Measurements from ENCODE around the gene ARHGEF10L.

DNA sequence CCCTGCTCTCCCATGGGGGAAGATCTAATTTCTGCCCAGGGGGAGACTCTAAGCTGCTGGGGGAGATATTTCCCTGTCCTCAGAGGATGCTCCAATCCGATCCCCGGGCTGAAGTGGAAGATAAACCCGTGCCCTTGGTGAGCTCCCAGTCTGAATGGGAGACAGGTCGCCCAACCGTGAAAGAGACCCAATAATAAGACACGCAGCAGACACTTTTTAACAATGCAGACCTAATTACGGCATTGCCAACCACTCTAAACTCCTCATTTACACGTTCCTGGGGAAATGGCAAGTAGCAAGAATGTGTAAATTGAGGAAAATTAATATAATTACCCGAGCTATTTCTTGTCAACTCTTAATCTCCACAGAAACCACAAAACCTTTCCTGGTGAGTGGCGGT is 166.9 kb downstream of the ARHGEF10L start:
- no peak for TF ChIP-seq SPI1 (IDR thresholded peaks at IDR 0.05; ENCODE audit: borderline replicate concordance, low read depth)
- TF ChIP-seq, protein P1, sequence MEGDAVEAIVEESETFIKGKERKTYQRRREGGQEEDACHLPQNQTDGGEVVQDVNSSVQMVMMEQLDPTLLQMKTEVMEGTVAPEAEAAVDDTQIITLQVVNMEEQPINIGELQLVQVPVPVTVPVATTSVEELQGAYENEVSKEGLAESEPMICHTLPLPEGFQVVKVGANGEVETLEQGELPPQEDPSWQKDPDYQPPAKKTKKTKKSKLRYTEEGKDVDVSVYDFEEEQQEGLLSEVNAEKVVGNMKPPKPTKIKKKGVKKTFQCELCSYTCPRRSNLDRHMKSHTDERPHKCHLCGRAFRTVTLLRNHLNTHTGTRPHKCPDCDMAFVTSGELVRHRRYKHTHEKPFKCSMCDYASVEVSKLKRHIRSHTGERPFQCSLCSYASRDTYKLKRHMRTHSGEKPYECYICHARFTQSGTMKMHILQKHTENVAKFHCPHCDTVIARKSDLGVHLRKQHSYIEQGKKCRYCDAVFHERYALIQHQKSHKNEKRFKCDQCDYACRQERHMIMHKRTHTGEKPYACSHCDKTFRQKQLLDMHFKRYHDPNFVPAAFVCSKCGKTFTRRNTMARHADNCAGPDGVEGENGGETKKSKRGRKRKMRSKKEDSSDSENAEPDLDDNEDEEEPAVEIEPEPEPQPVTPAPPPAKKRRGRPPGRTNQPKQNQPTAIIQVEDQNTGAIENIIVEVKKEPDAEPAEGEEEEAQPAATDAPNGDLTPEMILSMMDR (IDR thresholded peaks at IDR 0.05; ENCODE audit: insufficient read depth, low read length), result no peak
- no peak for TF ChIP-seq POLR2AphosphoS5 (IDR thresholded peaks at IDR 0.05; ENCODE audit: low read depth)
- TF ChIP-seq, protein P2, sequence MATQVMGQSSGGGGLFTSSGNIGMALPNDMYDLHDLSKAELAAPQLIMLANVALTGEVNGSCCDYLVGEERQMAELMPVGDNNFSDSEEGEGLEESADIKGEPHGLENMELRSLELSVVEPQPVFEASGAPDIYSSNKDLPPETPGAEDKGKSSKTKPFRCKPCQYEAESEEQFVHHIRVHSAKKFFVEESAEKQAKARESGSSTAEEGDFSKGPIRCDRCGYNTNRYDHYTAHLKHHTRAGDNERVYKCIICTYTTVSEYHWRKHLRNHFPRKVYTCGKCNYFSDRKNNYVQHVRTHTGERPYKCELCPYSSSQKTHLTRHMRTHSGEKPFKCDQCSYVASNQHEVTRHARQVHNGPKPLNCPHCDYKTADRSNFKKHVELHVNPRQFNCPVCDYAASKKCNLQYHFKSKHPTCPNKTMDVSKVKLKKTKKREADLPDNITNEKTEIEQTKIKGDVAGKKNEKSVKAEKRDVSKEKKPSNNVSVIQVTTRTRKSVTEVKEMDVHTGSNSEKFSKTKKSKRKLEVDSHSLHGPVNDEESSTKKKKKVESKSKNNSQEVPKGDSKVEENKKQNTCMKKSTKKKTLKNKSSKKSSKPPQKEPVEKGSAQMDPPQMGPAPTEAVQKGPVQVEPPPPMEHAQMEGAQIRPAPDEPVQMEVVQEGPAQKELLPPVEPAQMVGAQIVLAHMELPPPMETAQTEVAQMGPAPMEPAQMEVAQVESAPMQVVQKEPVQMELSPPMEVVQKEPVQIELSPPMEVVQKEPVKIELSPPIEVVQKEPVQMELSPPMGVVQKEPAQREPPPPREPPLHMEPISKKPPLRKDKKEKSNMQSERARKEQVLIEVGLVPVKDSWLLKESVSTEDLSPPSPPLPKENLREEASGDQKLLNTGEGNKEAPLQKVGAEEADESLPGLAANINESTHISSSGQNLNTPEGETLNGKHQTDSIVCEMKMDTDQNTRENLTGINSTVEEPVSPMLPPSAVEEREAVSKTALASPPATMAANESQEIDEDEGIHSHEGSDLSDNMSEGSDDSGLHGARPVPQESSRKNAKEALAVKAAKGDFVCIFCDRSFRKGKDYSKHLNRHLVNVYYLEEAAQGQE (IDR thresholded peaks at IDR 0.05; ENCODE audit: insufficient replicate concordance, low read depth), result no peak
